ENCODE results near the gene ZFHX3.

The ZFHX3 gene

DNA sequence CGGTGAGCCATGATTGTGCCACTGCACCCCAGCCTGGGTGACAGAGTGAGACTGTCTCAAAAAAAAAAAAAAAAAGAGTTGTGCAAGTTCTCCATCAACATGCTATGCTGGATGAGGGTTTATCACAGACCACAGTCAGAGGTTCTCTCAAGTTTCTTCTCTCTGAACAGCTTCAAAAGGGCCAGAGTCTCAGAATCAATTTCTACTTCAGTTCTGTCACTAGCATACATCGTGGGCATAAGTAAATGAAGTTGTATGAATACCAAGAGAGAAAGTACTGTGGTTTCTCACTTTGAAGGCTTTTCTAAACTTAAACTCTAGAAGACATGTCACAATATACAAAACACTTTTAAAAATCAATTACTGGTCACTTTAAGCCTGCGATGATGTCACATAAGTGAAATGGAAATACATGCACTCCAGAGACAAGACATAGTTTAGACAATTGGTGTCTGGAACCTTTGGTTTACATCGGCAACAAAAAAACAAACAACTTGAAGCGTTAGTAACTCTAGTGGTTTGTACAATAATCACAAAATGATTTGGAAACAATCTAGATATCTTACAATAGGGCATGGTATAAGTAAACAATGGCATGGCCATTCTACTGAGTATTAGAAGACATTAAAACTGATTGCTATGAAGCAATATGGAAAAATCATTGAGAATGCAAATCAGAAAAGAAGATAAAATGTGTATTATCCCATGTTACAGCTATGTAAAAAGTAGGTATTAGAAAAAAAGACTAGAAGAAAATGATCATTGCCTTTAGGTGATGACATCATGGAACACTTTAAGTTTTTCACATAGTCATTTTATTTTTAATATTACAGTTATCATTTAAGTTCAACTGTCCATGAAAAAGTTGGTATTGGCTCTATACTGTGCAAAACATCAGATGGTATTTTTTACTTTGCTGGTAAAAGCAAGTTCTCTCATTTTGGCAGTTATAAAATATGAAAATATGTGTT lies 232.3 kb downstream of the ZFHX3 start:
- no peak for DNase-seq

DNA sequence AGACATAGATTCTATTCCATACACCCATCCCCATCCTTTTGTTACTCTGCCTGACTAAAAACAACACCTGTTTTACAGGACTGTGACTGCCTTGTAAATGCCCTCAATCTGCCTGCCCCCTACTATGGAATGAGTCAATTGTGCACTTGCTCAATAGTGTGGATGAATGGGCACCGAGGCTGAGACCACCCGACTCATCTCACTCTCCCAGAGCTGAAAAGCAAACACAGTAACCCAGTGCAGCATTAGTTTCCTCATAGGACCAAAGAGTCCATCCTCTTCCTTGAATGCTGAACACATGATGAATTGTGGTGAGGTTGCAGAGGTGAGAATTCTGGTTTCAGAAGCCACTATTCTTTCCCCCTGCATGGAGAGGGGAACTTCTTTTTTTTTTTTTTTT lies 233.7 kb downstream of the ZFHX3 start:
- DNase-seq: no peak

GRCh38 chr16:72812672-72813071 lies 235.3 kb downstream of the ZFHX3 start:
- DNase-seq: no peak

DNA sequence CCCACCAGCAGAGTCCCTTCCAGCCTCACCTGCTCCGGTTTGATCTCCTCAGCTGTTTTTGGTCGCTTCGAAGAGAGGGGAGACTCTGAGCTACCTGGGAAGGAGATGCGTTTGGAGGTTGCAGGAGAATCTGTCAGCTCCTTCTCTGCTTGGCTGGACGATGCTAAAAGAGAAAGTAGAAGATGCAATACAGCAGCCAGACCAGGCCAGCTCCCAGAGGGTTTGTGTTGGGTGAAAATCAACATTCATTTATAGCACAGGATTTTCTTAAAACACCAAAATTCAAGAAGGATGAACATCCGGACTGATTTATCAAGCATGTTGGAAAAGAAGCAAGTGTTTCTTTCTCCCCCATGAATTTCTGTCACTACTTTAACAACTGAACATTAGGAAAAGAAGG lies 236.1 kb downstream of the ZFHX3 start:
- DNase-seq: no peak

DNA sequence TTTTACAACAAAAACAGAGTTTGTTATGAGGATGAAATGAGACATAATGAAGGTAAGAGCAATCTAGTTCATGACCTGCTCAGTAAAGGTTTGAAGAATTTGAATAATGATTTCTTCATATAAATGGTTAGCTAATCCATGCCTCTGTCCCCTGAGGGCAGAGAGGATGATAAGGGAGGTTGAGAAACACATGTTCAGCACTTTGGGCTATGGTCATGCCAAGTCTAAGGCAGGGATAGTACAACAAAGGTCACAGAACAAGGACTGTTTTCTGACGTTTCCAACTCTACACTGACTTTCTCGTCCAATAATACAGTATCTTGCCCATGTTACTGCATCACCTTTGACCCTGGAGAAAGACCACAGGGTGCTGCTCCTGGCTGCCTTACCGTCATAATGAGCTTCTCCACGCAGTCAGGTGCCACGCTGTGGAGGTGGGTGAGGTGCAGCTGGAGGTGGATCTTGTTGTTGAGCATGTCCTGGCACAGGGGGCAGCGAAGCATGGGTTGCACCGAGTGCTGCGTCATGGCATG lies 236.7 kb downstream of the ZFHX3 start:
- DNase-seq: no peak

GRCh38 chr16:72810480-72810879 lies 237.4 kb downstream of the ZFHX3 start:
- DNase-seq: no peak

DNA sequence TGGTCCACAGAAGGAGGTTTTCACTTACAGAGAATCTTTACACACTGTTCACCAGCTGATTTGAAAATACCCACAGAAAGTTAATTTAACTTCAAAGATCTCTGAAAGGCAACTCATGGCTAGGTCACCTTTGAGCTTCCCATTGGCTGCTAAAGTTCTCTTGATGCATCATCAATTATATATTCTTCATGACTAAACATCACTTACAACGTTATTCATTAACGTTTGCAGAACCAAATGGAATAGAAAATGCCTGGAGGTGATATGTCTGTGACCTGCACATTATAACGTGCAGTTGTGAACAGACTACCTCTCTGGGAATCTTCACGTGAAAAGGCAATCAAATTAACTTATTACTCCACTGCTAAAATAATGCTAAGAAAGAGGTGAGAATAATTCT lies 238.5 kb downstream of the ZFHX3 start:
- DNase-seq: no peak

DNA sequence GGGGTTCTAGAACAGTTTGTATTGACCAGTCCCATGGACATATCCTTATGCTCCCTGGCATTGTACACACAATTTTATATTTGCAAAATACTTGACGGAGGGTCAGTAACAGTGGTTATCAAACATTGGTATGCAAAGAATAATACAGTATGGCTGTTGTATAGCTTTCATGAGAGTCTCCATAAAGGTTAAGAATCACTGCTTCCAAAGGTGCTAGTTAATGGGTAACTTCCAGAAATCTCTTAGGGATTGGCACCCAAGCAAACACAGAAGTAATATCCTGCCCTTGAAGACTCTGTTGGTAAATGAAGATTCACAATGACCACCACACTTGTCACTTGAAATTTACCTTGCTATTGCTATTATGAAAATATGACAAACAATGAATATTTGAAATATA lies 239.2 kb downstream of the ZFHX3 start:
- DNase-seq: no peak

GRCh38 chr16:72807245-72807644 lies 240.7 kb downstream of the ZFHX3 start:
- DNase-seq: no peak

DNA sequence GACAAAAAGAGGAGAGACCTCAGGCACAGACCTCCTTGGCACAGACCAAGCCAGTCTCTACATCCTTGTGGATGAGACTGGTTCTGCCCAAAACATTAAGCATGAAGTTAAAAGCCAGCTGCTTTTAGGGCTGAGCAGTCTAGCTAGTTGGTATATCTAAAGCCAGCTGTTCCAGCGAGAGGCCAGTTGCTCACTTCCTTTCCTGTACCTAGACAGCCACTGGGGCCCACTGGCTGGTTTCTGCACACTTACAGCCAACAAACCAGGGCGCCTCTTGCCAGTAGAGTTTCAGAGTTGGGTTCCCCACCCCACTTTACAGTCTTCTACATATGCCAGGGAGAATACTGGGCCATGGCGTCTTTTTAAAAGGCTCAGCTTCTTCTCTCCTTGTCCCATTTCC lies 242.4 kb downstream of the ZFHX3 start:
- no peak for DNase-seq

DNA sequence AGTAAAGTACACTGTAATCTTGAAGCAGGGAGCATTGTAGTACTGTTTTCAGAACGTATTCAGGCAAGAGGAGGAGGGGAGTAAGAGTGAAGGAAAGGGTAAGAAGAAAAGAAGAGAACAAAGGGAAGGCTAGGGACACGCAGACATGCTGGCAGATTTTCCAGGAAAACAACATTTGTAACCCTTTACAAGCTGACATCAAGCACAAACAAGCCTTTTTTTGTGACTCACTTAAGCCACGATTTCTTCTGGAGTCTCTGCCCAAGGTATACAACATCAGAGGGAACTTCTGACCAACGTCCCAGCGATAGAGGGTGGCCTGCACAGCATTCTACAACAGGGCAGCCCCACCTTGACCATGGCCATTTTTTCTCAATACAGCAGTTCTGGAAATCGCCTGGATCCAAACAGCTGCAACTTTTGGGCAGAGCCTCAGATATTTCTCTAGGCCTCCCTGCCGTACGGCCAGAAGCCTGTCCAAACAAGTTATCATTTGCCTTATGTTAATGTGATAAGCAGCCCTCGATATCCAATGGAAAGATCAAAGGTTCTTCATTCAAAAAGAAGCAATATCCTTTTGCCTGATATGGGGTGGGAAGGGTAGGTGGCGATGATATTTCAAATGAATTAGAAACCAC lies 247.3 kb downstream of the ZFHX3 start:
- DNase-seq: no peak

- DNase-seq: no peak
Observed at GRCh38 chr16:72798264-72798663, 249.7 kb downstream of the ZFHX3 start.

DNA sequence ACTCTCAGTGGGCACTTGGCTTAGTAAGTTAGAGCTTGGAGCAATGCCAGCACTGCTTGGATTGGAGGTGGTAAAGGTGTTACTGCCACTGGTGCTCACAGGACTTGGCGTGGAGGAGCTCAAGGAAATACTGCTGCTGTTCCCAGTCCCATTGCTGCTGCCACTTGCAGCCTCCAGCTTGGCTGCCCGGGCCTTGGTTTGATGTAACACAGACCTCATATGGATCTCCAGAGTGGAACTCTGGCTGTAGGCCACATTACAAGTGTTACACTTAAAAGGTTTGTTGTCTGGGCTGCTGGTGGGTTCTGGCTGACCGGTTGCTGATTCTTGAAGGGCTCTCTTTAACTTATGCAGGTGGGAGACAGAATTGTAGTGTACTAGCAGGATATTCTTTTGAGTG lies 250.3 kb downstream of the ZFHX3 start:
- no peak for DNase-seq

GRCh38 chr16:72796222-72796621 lies 251.7 kb downstream of the ZFHX3 start:
- DNase-seq: no peak

DNA sequence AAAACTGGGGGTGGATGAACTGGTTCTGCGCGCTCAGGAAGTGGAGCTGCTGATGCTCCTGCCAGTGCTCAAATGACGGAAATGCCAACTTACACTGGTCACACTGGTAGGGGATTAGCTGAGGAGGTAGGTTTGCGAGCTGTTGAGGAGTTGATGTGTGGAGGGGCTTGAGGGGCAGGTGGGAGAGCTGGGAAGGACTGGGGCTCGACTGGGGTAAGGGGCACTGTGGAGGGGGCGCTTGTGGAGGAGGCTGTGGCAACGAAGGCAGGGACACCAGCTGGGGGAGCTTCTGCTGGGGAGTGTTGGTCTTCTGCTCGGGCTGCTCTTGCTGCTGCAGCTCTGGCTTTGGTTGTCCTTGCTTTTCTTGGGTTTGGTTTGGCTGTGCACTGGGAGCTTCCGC lies 252.9 kb downstream of the ZFHX3 start:
- DNase-seq: no peak

DNA sequence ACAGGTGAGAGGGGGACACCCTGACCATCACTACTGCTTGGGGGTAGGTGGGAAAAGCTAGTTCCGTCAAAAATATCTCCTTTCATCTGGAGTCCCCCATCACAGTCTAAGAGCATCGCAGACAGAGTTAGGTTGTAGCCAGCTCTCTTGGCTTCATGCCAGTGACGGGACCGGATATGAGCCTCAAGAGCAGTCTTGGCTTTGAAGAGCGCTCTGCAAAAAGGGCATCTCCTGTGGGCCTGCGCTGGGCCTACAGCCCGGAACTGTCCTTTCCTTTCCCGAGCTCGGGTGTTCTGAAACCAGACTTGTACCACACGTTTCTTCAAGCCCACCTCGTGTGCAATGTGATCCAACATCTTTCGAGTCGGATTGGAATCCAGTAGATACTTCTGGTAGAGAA lies 253.6 kb downstream of the ZFHX3 start:
- no peak for DNase-seq

DNA sequence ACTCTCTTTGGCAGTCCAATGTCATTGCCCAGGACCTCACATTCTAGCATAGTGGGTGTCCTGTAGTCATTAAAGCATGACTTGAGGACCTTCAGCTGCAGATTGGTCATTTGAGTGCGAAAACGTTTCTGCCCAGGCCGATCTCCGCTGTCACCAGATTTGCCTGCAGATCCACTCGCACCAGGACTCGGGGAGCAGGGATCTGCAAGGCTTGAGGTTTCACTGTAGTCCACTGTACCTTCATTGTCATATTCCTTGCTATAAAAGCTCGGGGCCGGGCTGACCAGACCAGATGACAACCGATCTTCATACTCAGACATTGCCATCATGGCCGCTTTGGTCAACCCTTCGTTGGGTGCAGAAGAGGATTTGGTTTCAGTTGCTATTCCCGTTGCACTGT lies 254.2 kb downstream of the ZFHX3 start:
- no peak for DNase-seq

DNA sequence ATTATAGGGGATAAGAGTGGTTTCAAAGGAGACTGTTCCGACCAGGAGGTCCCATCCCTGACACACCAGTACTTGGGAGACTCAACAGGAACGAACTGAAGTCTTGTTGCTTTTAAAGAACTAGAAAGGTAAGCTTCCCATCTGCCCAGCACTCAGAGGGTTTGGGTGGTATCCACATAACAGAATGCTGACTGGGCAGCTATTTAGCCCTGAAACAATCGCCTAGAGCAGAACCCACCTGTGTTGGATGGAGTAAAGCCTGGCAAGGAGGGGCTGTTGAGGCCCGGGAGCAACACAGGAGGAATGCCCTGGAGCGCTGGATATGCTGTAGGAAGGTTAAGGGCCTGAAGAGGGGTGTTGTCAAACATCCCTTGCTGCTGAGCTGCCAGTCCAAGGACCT lies 254.9 kb downstream of the ZFHX3 start:
- DNase-seq: no peak

DNA sequence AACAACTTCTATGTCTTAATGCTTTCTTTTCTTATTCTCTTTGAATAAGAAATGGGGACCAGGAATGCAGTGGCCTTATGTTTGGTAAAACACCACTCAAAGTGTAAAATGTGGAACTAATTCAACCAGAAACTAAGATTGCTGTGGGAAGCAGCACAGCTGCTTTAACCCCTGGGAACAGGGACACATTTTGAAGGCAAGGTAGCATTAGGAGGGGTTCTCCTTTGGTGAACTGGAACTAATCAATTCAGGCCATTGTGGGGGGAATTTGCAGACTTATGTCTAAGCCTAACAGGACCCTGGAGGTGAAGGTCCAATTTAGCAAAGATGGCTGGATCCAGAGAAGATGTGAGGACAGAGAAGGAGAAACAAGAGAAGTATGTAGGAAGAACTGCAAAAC lies 256.1 kb downstream of the ZFHX3 start:
- DNase-seq: no peak

DNA sequence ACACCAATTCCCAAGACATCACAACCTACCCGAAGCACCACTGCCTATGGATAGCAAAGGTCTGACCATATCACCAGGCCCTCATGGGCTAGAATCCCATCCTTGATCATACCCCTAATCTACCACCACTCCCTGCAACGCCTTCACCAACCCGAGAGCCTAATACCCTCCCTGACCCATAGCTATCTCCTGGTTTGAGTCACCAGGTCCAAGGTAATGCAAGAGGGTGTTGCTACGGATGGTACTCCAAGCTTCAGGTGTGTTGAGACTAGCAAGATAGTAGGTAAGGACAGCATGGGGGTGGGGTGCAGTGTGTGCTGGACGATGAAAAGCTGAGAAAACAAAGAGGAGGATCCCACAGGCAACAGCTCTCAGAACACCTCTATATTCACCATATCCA lies 258.0 kb downstream of the ZFHX3 start:
- no peak for DNase-seq

- no peak for DNase-seq
Observed at GRCh38 chr16:72789465-72789864, 258.5 kb downstream of the ZFHX3 start.

- no peak for DNase-seq
Observed at GRCh38 chr16:72788269-72788809, 259.6 kb downstream of the ZFHX3 start.

- peak; percentile 66 for DNase-seq
Observed at GRCh38 chr16:72787514-72788268, 260.2 kb downstream of the ZFHX3 start.
